ENCODE results near the gene CD44.
A peak's percentile ranks its signal among the peaks of the same experiment; 100 is the strongest.

Gene CD44

DNA sequence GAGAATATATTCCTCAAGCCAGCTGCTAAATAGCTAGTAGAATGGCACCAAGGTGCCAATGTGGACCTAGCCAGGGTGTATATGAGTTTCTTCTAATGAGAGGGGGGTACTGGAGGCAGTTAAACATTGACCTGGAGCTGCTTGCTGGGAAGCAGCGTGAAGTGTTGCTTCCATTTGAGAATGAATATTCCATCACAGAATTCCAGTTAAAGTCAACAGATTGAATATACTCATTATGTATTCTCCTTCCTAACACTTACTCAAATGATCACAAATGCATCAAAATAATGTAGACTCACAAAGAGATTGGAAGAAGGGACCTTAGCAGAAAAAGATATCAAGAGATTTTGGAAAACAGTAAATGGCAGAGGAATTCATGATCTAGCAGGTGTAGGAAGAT lies 102.1 kb downstream of the CD44 start:
- DNase-seq: no peak

DNA sequence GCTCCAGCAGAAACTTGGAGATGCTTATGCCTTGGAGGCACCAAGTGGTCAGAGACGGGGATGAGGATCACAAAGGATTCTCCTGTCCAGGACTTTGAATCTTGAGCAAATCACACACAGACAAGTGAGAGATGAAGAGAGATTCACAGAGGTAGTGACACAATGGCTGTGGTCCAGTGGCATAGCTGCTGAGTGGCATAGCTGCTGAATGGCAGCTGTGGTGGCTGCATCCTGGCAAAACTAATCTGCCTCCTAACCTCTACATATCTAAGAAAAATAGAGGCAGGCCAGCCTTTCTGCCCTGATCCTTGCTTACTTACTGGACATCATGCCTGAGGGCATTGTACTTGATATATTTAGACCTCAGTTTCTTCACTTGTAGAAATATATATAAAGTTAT lies 102.6 kb downstream of the CD44 start:
- no peak for DNase-seq

DNA sequence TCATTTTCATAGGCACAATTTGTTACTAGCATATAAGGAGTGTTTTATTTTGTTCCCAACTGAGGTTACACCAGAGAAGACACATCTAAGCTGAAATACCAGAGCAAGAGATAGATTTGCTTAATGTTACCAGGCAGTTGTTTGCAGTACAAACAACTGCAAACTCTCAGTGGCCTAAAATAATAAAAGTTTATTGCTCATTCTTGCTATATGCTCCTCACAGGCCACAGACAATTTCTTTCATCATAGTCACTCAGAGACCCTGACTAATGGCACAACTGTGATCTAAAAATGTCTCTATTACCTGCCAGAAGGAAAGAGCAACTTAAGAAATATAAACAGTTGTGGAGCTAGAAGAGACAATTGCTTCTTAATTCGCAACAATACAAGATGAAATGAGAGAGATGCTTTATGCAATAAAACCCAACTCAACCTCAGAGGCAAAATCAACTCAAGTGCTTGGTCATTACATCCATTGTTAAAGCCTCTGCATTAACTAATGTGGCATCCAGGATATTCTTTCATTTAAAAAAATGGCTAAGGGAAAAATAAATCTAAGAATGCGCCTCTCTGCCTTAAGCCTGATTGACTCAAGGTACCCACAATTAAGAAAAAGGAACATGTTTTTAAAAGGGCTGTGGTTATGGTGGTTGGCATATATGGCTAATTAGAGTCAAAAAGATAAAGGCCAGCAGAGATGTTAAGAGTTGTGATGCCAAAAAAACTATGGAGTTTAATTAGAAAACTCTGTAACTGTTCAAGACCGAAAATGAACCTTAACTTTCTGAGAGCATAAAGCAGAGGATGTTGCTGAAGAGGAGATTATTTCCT lies 103.7 kb downstream of the CD44 start:
- no peak for DNase-seq

DNA sequence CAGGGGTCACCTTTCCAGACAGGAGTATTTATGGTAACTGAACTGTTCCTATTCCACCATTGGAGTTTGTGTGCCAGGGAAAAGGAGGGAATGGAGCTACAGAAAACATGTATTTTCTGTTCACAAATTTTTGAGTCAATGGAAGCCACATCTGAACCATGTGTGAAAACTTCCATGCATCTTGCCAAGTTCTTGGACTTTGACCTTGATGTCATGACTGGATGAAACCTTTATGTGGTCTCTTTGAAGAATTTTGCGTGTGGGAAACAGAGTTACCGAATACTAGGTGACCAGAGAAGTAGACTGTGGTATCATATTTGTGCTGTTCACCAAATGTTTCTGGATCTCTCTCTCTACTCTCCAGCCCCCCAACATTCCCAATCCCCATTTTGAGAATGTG lies 104.8 kb downstream of the CD44 start:
- no peak for DNase-seq

DNA sequence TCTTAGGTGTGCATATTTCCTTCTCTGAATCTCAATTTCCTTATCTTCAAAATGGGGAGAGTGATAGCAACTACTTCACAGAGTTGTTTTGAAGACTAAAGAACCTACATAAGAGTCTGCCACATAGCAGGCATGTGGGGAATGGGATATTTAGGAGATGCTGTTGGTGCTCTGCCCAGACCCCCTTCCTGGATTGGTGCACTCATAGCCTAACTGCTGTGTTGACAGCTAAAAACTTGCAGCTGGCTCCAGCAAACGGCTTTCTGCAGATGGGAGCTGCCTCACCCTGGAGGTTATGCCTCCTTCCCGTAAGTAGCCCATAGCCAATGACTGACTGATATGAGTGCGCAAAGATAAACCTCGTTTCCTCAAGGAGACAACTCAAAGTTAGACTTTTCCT lies 106.1 kb downstream of the CD44 start:
- no peak for DNase-seq

DNA sequence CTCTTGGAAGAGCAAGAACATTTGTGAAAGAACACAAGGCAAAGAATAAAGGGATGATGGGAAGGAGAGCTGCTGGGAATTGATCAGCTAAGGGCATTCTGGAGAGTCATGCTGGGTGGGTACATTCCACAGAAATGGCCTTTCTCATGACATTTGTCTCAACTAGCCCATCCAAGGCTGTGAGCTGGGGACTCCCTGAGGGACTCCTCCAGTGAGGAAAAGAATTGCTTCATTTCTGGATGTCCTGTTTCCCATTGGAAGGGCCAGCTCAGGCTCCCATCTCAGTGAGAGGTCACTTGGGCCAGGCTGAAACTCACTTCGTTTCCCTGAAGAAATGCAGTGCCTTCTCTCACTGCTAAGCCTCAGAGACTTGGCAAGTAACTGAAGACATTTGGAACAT lies 106.8 kb downstream of the CD44 start:
- no peak for DNase-seq

DNA sequence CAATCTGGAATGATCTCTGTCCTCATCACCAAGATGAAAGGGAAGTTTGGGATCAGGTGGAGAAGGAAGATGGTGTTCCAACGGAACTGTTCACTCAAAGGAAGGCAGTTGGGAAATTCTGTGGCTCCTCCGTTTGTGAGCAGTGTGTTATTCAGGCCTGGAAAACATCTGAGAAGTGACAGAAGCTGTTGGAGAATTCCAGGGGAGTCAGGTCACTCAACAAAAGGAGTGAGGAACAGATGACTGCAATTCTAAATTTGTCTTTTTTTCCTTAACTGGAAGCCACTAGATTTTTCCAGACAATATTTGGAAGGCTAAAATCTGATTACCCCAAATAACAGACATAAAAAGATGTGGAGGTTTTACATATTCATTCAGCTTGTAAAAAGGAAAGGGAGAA lies 107.8 kb downstream of the CD44 start:
- DNase-seq: no peak

DNA sequence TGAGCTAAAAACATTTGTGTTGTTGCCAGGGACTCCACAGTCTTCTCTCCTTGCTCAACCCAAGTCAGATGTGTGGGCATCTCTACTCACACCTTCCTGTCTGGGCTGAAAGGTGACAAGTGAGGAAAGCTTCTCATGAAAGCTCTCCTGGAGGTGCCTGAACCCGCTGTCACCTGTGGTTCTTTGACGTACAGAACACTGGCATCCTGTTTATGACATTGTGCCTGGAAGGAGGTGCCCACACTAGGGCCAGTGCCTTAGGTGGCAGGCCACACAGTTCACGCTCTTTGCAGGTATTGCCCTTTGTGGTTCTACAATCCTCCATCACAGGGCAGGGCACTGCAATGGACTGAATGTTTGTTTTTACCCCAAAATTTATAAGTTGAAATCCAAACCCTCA lies 108.5 kb downstream of the CD44 start:
- no peak for DNase-seq

DNA sequence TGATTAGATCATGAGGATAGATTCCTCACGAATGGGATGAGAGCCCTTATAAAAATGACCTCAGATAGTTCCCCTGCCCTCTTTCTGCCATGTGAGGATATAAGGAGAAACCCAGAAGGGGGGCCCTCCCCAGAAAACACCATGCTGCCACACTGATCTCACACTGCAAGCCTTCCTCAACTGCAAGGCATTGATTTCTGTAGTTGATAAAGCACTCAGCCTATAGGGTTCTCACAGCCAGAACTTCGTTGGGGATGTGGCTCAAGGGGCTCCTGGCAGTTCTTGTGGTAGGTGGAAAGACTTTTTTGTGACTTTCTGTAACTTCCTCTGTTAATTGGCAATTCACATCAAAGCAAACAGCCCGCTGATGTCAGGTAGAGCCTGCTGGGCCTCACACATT lies 108.9 kb downstream of the CD44 start:
- DNase-seq: no peak

DNA sequence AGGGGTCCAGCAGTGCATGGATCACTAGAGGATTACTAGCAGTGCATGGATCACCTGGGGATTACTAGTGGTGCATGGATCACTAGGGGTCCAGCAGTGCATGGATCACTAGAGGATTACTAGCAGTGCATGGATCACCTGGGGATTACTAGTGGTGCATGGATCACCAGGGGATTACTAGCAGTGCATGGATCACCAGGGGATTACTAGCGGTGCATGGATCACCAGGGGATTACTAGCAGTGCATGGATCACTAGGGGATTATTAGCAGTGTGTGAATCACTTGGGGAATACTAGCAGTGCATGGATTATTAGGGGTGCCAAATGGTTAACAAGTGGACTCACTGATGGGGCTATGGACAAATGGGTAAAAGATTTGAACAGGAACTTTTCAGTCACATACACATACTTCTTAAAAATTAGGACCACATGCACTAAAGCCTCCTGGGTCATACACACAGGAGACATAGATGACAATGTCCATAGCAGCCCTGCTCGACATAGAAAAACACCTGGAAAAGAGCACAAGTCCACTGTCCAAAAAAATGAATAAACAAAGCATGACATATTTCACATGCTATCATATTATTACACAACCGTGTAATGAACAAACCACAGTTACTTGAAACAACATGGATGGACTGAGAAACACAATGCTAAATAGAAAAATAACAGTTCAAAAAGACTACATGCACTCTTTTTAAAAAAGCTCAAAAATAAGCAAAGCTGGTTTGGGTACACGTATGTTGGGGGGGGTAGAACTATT lies 109.8 kb downstream of the CD44 start:
- no peak for DNase-seq

DNA sequence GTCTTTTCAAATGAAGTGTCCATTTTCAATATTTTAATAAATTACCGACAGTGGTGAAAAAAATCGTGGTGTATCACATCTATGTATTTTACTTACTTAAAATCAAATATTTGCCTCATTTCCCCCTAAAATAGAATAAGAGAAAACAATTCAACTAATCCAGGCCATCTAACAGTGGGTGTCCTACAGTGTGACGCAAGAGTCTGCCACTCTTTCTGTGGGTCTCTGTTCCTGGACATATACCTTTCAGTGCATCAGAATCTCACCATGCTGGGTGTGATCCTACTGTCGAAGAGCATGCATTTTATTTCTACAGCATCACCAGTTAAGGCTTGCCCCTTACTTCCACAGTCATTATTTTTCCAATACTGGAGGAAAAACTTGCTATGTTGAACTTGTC lies 111.2 kb downstream of the CD44 start:
- no peak for DNase-seq

DNA sequence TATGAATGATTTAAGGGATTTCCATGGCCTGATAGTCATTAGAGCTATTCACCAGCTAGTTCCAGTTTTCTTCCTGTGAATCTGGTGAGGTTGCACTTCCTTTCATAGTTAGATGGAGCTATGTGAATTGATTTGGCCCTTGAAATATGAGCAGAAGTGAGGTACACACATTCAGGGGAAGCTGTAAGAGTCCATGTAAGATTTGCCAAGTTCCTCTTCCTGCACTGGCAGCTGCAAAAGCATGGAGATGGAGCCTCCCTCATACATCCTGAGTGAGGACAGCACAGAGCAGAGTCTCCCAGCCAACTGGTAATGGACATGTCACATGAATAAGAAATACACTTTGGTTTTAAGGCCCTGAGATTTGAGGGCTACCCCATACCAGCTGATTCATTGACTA lies 111.7 kb downstream of the CD44 start:
- DNase-seq: no peak

DNA sequence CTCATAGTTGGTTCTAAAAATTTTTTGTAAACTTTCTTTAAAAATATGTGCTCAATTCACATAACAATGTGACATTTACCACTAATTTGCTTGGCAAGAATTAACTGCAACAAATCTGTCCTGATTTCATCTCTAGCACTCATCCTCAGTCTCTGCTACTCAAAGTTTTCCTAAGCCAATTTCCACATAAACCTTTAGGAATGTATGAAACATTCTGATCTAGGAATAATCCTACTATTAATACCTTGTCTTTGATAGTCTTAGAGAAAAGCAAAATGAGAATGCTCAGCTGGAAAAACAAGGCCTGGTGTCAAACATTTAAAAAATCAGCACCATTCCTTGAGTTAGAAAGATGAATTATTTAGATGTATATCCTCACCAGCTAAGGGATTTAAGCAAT lies 114.3 kb downstream of the CD44 start:
- DNase-seq: no peak

DNA sequence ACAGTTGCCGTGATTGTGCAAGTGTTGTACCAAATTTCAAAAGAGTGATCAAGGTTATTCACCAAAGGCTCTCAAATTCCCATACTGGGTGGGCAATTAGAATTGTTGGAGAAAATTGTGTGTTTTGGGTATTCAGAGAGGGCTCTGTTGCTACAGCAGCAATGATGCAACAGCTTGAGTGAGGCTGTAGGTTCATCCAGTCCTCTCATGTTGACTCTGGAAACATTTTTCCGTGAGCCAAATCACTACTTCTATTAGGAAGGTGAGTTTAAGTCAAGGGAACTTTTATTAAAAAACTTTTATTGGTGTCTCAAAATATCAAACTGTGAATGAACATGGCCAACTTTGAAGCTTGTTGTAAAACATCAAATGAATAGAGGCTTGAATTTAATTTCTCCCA lies 116.5 kb downstream of the CD44 start:
- DNase-seq: no peak

DNA sequence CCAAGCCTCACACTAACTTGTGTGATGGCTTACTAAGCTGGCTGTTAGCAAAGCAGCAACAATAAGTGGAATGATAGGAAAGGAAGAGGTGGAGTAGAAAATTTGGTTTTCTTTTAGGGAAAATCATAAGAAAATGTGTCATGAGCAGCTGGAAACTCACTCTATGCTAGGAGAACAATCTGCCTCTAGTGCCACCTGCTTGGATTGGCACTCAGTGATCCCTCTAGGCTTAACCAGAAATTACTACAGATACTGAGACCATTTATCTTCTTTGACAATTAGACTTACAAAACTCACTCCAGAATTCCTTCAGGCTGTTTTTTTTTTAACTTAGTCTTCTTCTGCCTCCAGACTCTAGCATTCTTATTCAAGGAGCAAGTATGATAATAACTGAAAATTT lies 117.3 kb downstream of the CD44 start:
- no peak for DNase-seq

DNA sequence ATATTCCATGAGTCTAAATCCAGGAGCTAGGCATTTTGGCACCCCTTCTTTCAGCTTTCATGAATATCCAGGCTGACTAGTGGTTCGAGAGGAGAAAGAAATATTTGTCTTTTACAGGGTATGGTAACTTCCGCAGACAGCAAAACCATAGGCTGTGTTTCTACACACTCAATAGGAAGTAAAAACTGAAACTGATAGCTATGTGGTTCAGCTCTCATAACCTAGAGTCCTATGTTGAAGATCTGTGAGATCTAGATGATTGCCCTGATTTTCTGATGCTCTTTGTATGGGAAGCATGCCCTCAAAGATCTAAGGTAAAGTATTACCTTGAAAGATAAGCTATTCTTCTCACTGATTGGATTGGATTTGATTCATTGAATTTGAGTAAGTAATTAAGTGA lies 118.3 kb downstream of the CD44 start:
- no peak for DNase-seq

DNA sequence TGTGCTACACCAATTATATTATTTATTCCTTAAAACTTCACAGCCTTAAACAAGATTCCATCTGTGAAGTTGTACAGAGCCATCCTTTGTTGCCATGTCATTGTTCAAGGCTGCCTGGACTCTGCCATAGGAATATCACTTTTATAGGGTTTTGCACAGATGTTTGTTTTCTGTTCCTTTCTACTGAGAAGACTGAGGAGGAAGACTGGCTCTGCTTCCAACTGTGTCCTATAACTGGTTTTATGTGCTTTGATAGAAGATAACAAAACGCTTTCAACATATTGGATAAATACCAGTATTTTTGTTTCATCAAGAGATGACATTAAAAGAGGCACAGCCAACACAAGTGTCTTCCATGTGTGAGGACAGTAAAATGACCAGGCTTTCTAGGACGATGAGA lies 120.6 kb downstream of the CD44 start:
- no peak for DNase-seq

DNA sequence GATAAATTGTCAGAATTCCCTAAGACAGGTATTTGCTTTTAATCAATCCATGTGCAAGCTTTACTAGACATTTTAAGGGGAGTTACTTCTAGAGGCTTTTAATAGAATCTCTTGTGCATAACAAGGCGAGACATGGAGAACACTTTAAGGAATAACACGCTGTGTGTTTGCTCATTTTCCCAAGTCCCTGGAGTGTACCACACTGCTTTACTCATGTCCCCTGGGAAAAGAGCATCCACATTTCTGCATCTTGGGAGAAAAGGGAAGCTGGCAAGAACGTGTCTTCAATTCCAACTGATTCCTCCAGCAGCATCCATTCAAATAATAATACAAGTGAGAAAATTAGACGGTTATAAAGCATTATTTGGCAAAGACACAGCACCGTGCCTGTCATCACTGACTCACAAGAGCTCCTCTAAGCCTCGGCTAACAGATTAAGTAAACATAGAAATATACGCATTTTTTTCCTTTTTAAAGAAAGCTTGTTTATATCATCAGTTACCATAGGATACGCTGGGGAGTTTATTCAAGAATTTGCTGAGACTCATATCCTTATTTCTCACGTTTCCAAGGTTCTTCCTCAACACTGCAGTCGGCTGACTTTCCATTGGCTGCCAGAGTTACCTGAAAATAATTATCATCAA lies 121.5 kb downstream of the CD44 start:
- DNase-seq: peak; percentile 69

DNA sequence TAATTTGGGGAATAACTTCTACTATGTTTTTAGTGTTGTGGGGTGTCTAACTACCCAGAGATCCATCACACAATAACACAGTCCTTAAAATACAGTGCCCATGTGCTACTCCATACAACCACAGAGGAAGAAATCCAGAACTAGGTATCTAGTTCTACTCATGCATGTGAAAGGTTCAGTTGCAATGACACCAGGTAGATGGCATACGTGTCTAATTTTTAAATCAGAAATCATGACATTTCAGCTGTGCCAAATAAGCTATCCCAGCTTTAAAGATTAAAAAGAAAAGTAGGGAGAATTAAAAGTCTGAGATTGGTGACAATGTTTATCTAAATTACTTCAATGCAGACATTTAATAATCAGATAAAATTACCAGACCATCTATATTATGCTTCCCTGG lies 122.2 kb downstream of the CD44 start:
- no peak for DNase-seq

DNA sequence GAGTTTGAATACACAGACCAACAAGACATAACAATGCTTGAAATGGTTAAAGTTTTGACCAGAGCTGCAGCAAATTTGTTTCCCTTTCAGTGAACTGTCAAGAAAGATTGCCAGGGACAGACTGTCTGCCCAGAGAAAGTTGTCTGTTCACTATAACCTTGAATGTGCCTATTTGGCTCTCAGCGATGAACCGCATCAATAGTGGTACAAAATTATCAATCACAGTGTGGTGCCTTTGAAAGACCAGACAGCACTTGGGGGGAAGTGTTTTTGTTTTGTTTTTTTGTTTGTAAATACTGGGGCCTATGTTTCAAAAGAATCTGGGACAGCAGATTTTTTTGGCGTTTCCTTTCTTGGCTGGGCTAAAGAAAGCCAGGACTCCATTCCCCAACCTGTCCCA lies 123.1 kb downstream of the CD44 start:
- DNase-seq: no peak

DNA sequence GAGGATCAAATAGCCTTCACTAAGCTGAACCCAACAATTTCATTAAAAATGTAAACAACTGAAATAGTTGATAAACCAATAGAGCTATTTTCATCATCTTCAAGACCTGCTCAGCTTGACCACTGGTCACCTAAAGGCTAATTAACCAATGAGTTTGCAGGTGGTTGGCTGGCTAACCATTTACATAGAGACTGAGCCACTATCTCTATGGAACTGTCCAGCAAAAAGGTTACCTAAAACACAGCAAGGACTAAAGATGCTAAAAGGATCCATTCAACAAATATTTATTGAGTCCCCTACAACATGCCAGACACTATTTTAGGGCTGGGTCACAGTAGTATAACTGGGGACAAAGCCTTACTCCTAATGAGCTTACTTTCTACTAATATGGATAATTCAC lies 123.8 kb downstream of the CD44 start:
- DNase-seq: no peak

DNA sequence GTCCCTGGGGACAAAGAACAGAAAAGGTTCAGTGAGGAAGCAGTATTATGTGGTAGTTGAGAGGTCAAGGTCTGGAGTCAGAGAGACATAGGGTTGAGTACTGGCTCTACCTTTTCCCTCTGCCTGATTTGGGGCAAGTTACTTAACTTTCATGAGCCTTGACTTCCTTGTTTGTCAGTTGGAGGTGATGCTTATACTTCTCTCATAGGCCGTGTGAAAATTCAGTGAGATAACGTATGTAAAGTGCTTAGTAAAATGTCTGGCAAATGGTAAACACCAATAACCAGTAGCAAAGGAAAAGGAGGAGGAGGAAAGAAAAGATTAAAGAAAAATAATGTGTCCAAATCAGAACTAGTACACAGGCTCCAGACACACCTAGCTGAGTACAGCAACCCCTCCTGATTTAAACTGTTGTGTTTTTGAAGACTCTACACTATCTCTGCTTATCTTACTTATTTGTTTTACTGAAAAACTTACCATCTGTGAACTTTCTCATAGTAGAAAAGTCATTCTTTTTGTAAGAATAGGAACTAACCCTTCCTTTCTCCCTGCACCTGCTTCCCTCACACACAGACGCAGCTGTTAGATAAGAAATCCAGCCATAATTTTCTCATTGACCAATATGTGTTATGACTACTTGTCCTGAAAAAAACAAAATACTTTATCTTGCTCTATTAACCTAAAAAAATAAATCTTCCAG lies 126.9 kb downstream of the CD44 start:
- DNase-seq: no peak

DNA sequence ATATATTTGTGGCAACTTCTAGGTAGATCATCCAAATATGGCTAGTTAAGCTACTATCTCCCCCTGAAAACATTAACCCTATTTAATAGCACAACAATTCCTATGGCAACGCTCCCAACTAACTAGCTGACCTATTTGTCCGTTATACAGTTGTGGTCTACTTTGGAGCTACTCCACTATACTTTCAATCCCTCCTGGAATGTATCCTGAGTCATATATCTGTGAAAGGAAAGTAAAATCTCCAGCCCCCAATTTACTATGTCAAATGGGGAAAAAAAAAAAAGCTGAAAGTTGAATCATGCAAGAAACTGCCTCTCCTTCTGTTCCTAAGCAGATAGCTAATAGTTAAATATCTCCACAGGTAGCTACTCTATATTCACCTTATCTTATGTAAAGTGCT lies 128.5 kb downstream of the CD44 start:
- DNase-seq: peak; percentile 27

DNA sequence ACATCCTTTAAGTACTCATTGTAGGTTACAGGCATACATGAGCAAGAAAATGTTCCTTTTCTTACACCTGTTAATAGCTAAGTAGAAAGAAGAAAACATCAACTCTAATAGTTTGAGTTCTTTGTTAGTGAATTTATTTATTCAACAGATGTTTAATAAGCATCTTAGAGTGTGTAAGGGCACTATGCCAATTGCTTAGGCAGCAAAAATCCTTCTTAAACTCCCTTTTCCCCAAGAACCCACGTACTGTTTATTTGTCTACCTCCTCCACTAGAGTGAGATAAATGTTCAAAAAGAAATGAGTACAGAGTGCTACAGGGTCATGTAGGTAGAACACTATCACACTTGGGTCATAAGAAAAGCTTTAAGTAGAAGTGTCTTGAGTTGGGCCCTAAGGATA lies 131.4 kb downstream of the CD44 start:
- no peak for DNase-seq

Measured in amniotic stem cell (primary cell).